HepG2 (cell line): ENCODE data around the gene XAF1.

Source experiments
- PHB2 ChIP-seq: fragments of 450-650 bp; IDR thresholded peaks from 2 replicates; pipeline ENCODE4 v1.6.1; 2018; ENCODE audit not compliant: partially characterized antibody
- POLR2AphosphoS5 ChIP-seq: IDR thresholded peaks from 2 replicates; pipeline ENCODE4 v1.6.1; 2012; ENCODE audit warnings: low read depth, low read length
- REPIN1 ChIP-seq: sonication (generic); formaldehyde crosslinking; IDR thresholded peaks from 2 replicates; pipeline ENCODE4 v1.8.0; 2022; ENCODE audit warnings: missing genetic modification reagents, low read depth, mild to moderate bottlenecking, borderline replicate concordance
- SP2 ChIP-seq: sonication (generic); formaldehyde crosslinking; IDR thresholded peaks from 2 replicates; pipeline ENCODE4 v1.5.1; 2020; ENCODE audit warnings: mild to moderate bottlenecking, missing genetic modification reagents
- ZBTB20 ChIP-seq: sonication (generic); formaldehyde crosslinking; IDR thresholded peaks from 2 replicates; pipeline ENCODE4 v1.8.1; 2023; ENCODE audit warnings: missing genetic modification reagents, low read depth, mild to moderate bottlenecking, borderline replicate concordance
- ZFP36 ChIP-seq: fragments of 150-350 bp; IDR thresholded peaks from 2 replicates; pipeline ENCODE4 v1.6.1; 2018; ENCODE audit warnings: borderline replicate concordance, low read length, low read depth; ENCODE audit not compliant: partially characterized antibody
- TF ChIP-seq, protein P1 (sequence below), 2 experiments: IDR thresholded peaks; 2 replicates each; pipeline ENCODE4 v1.6.1; 2011 to 2012; ENCODE audit warnings: low read length in 2 of 2, borderline replicate concordance in 1 of 2, low read depth in 1 of 2, mild to moderate bottlenecking in 1 of 2, moderate library complexity in 1 of 2
- TF ChIP-seq, protein P2 (sequence below): sonication (generic); formaldehyde crosslinking; IDR thresholded peaks from 2 replicates; pipeline ENCODE4 v1.5.0; 2020; ENCODE audit warnings: mild to moderate bottlenecking, missing genetic modification reagents, moderate library complexity
- TF ChIP-seq, protein P3 (sequence below): IDR thresholded peaks from 2 replicates; pipeline ENCODE4 v1.6.1; 2016; ENCODE audit warnings: missing compliant biosample characterization, missing genetic modification reagents, borderline replicate concordance
- TF ChIP-seq, protein P4 (sequence below): sonication (generic); formaldehyde crosslinking; IDR thresholded peaks from 2 replicates; pipeline ENCODE4 v1.4.0; 2020; ENCODE audit warnings: missing genetic modification reagents, borderline replicate concordance

DNA sequence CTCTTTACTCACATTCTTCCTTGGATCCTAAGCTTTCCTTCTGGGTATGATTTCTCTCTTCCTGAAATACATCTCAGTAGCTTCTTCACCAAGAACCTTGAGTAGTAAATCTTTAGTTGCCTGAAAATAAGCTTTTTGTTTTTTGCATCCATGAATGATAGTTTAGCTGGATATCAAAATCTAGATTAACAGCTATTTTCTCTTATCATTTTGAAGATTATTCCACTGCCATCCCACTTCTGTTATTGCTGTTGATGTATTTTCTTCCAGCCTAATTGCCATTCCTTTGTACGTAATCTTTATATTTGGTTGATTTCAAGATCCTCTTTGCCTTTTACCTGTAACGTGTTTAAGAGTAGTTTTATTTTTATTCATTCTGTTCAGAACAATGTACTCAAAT, 12.6 kb downstream of the XAF1 start:
- TF ChIP-seq ZBTB20 (no peak), PHB2 (no peak), POLR2AphosphoS5 (no peak), ZFP36 (no peak), REPIN1 (CRISPR knock-in tag) (no peak), SP2 (CRISPR knock-in tag) (no peak)
- TF ChIP-seq, protein P1, sequence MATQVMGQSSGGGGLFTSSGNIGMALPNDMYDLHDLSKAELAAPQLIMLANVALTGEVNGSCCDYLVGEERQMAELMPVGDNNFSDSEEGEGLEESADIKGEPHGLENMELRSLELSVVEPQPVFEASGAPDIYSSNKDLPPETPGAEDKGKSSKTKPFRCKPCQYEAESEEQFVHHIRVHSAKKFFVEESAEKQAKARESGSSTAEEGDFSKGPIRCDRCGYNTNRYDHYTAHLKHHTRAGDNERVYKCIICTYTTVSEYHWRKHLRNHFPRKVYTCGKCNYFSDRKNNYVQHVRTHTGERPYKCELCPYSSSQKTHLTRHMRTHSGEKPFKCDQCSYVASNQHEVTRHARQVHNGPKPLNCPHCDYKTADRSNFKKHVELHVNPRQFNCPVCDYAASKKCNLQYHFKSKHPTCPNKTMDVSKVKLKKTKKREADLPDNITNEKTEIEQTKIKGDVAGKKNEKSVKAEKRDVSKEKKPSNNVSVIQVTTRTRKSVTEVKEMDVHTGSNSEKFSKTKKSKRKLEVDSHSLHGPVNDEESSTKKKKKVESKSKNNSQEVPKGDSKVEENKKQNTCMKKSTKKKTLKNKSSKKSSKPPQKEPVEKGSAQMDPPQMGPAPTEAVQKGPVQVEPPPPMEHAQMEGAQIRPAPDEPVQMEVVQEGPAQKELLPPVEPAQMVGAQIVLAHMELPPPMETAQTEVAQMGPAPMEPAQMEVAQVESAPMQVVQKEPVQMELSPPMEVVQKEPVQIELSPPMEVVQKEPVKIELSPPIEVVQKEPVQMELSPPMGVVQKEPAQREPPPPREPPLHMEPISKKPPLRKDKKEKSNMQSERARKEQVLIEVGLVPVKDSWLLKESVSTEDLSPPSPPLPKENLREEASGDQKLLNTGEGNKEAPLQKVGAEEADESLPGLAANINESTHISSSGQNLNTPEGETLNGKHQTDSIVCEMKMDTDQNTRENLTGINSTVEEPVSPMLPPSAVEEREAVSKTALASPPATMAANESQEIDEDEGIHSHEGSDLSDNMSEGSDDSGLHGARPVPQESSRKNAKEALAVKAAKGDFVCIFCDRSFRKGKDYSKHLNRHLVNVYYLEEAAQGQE (IDR thresholded peaks at IDR 0.05; ENCODE audit: borderline replicate concordance in 1 of 2, low read depth in 1 of 2, low read length in 2 of 2) = no peak
- TF ChIP-seq, protein P2, sequence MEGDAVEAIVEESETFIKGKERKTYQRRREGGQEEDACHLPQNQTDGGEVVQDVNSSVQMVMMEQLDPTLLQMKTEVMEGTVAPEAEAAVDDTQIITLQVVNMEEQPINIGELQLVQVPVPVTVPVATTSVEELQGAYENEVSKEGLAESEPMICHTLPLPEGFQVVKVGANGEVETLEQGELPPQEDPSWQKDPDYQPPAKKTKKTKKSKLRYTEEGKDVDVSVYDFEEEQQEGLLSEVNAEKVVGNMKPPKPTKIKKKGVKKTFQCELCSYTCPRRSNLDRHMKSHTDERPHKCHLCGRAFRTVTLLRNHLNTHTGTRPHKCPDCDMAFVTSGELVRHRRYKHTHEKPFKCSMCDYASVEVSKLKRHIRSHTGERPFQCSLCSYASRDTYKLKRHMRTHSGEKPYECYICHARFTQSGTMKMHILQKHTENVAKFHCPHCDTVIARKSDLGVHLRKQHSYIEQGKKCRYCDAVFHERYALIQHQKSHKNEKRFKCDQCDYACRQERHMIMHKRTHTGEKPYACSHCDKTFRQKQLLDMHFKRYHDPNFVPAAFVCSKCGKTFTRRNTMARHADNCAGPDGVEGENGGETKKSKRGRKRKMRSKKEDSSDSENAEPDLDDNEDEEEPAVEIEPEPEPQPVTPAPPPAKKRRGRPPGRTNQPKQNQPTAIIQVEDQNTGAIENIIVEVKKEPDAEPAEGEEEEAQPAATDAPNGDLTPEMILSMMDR = no peak
- TF ChIP-seq, protein P3, sequence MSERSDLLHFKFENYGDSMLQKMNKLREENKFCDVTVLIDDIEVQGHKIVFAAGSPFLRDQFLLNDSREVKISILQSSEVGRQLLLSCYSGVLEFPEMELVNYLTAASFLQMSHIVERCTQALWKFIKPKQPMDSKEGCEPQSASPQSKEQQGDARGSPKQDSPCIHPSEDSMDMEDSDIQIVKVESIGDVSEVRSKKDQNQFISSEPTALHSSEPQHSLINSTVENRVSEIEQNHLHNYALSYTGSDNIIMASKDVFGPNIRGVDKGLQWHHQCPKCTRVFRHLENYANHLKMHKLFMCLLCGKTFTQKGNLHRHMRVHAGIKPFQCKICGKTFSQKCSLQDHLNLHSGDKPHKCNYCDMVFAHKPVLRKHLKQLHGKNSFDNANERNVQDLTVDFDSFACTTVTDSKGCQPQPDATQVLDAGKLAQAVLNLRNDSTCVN (CRISPR knock-in tag) = no peak
- TF ChIP-seq, protein P4, sequence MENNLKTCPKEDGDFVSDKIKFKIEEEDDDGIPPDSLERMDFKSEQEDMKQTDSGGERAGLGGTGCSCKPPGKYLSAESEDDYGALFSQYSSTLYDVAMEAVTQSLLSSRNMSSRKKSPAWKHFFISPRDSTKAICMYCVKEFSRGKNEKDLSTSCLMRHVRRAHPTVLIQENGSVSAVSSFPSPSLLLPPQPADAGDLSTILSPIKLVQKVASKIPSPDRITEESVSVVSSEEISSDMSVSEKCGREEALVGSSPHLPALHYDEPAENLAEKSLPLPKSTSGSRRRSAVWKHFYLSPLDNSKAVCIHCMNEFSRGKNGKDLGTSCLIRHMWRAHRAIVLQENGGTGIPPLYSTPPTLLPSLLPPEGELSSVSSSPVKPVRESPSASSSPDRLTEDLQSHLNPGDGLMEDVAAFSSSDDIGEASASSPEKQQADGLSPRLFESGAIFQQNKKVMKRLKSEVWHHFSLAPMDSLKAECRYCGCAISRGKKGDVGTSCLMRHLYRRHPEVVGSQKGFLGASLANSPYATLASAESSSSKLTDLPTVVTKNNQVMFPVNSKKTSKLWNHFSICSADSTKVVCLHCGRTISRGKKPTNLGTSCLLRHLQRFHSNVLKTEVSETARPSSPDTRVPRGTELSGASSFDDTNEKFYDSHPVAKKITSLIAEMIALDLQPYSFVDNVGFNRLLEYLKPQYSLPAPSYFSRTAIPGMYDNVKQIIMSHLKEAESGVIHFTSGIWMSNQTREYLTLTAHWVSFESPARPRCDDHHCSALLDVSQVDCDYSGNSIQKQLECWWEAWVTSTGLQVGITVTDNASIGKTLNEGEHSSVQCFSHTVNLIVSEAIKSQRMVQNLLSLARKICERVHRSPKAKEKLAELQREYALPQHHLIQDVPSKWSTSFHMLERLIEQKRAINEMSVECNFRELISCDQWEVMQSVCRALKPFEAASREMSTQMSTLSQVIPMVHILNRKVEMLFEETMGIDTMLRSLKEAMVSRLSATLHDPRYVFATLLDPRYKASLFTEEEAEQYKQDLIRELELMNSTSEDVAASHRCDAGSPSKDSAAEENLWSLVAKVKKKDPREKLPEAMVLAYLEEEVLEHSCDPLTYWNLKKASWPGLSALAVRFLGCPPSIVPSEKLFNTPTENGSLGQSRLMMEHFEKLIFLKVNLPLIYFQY = no peak
